Activated T-helper 17 cell treated with anti-CD3 and anti-CD28 coated beads, Interleukin-2, amount 50 U/mL, for 72 hours (primary cell): ENCODE measurements around the gene ATP1A3. TPM values are rescaled to one million over a fixed set of nuclear protein-coding genes. Genes with fewer than 3 reads are reported as not detected.
"Not testable (repeated sequence)": the region's sequence is repeated elsewhere in the genome, so short reads cannot be mapped to it uniquely, and the experiment has no call there.

ENCODE experiments used
- ATAC-seq: fragments of 150-1000 bp; cut with Tn5 transposase; replicated peaks from 2 replicates; pipeline ENCODE4 v1.10.0; 2021; ENCODE audit warnings: mild to moderate bottlenecking, moderate library complexity
- H3K27ac Mint-ChIP-seq: one replicate; pipeline ENCODE4 v1.8.0; 2022; ENCODE audit warnings: mixed read lengths
- H3K27me3 Mint-ChIP-seq: one replicate; pipeline ENCODE4 v1.8.0; 2022; ENCODE audit warnings: mixed read lengths
- H3K36me3 Mint-ChIP-seq: one replicate; pipeline ENCODE4 v1.8.0; 2022; ENCODE audit warnings: low read depth, mild to moderate bottlenecking, mixed read lengths
- H3K4me1 Mint-ChIP-seq: one replicate; pipeline ENCODE4 v1.8.0; 2022; ENCODE audit warnings: mixed read lengths
- H3K4me3 Mint-ChIP-seq: one replicate; pipeline ENCODE4 v1.8.0; 2022; ENCODE audit warnings: mild to moderate bottlenecking, mixed read lengths
- H3K9me3 Mint-ChIP-seq: one replicate; pipeline ENCODE4 v1.8.0; 2022; ENCODE audit warnings: mixed read lengths
- total RNA-seq, 2 donors: library from RNA; stranded (reverse); gene quantifications; one replicate each; pipeline ENCODE4 v1.2.3, GENCODE V29; 2022

The ATP1A3 gene
- total RNA-seq, result 1 to 10 TPM; 1.7 to 5.0 TPM

DNA sequence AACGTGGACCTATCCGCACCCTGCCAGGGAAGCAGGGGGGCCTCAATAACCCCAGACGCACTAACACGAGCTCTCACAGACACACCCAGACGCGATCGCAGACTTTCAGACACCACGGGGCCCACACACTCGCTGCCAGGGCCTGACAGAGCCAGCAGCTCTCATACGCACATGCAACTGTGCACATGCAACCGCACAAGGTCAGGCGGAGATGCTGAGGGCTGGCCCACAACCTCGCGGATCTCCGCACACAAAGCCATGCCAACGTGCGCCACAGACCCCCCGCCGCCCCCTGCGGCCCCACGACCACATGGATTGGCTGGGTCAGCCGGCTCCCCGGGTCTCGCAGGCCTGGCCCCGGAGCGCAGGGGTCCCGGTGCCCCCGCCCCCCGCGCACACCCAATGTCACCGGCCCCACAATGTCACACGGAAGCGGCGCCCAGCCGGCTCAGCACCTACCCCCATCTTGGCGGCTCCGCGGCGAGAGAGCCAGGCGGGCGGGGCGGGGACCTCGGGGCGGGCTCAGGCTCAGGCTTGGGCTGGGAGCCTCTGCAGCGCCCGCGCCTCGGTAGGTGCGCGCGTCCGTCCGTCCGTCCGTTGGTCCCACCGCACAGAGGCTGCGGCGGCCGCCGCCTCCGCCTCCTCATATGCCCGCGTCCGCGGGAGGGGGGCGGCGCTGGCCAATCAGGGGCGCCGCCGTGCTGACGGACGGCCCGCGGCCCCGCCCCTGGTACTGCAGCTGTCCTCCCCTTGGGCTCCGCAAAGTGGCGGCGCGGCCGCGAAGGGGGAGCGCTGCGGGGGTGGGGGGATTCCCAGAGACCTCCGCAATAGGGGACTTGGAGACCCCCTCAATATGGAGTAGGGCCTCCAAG lies at the start of gene ATP1A3:
Gene ATP1A3, minus strand, starts transcription at position 619 of the 872 bp plus-strand sequence. Its CDS starts 154 bp downstream, at position 465.
- peaks cover 29% of the 10 kb centered on the region for H3K4me1 Mint-ChIP-seq
- peak within 1 kb of the TSS; percentile 74 for H3K4me3 Mint-ChIP-seq
- no peaks in the 10 kb centered on the region for H3K36me3 Mint-ChIP-seq
- peak within 1 kb of the TSS; percentile 53 for H3K27ac Mint-ChIP-seq
- peak; percentile 83 for ATAC-seq
- peaks cover 36% of the 10 kb centered on the region for H3K27me3 Mint-ChIP-seq
- no peaks in the 10 kb centered on the region for H3K9me3 Mint-ChIP-seq

- Mint-ChIP-seq H3K36me3 (no peaks in the 10 kb centered on the region), H3K9me3 (no peaks in the 10 kb centered on the region), H3K27me3 (peaks cover 7% of the 10 kb centered on the region), H3K4me3 (no peak overlapping the region), H3K4me1 (no peaks in the 10 kb centered on the region), H3K27ac (no peak overlapping the region)
- ATAC-seq, result no peak
These were observed 48.6 kb upstream of the ATP1A3 start for GRCh38 chr19:42042455-42043170.

GRCh38 chr19:42040491-42040890 lies 46.5 kb upstream of the ATP1A3 start:
- H3K27me3 Mint-ChIP-seq, ATAC-seq, H3K4me3 Mint-ChIP-seq, H3K9me3 Mint-ChIP-seq, H3K36me3 Mint-ChIP-seq, H3K27ac Mint-ChIP-seq, H3K4me1 Mint-ChIP-seq: not testable (repeated sequence)

GRCh38 chr19:42040031-42040430 lies 46.0 kb upstream of the ATP1A3 start:
- H3K27ac Mint-ChIP-seq, result no peak overlapping the region
- H3K4me3 Mint-ChIP-seq, result no peak overlapping the region
- H3K27me3 Mint-ChIP-seq, result peaks cover 3% of the 10 kb centered on the region
- H3K36me3 Mint-ChIP-seq, result no peaks in the 10 kb centered on the region
- no peaks in the 10 kb centered on the region for H3K9me3 Mint-ChIP-seq
- H3K4me1 Mint-ChIP-seq, result no peaks in the 10 kb centered on the region
- no peak for ATAC-seq

DNA sequence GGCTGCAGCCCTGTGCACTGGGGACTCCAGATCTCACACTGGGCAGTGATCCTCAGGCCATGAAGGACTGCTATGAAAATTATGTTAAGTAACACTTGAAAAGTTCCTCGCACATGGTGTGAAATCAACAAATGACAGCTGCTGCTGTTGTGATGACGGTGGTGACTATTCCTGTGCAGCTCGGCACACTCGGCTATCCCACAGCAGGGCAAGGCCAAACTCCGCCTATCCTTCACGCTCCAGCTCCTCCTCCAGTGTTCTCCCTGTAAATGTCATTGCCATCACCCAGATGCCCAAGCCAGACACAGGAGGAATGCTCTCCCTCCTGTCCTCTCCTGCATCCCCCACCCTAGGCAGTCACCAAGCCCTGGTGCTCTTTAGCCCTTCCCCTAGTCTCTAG lies 44.6 kb upstream of the ATP1A3 start:
- no peak overlapping the region for H3K4me3 Mint-ChIP-seq
- H3K9me3 Mint-ChIP-seq, result no peaks in the 10 kb centered on the region
- no peak for ATAC-seq
- no peak overlapping the region for H3K27ac Mint-ChIP-seq
- H3K4me1 Mint-ChIP-seq, result peaks cover 5% of the 10 kb centered on the region
- peaks cover 8% of the 10 kb centered on the region for H3K27me3 Mint-ChIP-seq
- no peaks in the 10 kb centered on the region for H3K36me3 Mint-ChIP-seq

- Mint-ChIP-seq H3K9me3 (no peaks in the 10 kb centered on the region), H3K4me3 (no peak overlapping the region), H3K27me3 (peaks cover 11% of the 10 kb centered on the region), H3K36me3 (no peaks in the 10 kb centered on the region), H3K27ac (peak overlapping the region; percentile 33), H3K4me1 (peaks cover 5% of the 10 kb centered on the region)
- ATAC-seq, result no peak
These were observed 43.6 kb upstream of the ATP1A3 start for GRCh38 chr19:42037649-42038048.

DNA sequence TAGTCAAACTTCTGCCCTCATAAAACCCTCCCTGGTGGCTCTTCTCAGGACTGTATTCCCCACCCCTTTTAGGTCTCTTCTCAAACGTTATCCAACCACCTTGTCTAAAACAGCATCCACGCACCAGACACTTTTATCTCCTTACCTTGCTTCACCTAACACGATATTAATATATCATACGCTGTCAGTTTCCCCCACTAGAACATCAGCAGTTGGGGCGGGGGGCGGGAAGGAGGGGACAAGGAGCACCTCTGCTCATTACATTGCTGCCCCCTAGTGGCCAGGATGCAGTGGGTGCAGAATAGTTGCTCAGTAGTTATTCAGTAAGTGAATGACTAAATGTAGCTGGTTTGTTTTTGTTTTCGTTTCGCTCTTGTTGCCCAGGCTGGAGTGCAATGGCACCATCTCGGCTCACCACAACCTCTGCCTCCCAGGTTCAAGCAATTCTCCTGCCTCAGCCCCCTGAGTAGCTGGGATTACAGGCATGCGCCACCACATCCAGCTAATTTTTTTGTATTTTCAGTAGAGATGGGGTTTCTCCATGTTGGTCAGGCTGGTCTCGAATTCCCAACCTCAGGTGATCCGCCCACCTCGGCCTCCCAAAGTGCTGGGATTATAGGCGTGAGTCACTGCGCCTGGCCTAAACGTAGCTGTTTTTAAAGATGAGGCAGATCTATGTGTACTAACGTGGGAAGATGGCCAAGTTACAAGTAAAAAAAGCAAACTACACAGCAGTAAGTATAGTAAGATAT lies 40.8 kb upstream of the ATP1A3 start:
- not testable (repeated sequence) for H3K36me3 Mint-ChIP-seq, H3K9me3 Mint-ChIP-seq, H3K4me1 Mint-ChIP-seq
- Mint-ChIP-seq H3K27me3 (peaks cover 15% of the 10 kb centered on the region), H3K27ac (peak overlapping the region; percentile 75), H3K4me3 (peak overlapping the region; percentile 58)
- ATAC-seq, result peak; percentile 99

- H3K4me1 Mint-ChIP-seq, result peaks cover 5% of the 10 kb centered on the region
- no peak for ATAC-seq
- no peak overlapping the region for H3K27ac Mint-ChIP-seq
- H3K27me3 Mint-ChIP-seq, result peaks cover 19% of the 10 kb centered on the region
- no peak overlapping the region for H3K4me3 Mint-ChIP-seq
- no peaks in the 10 kb centered on the region for H3K9me3 Mint-ChIP-seq
- no peaks in the 10 kb centered on the region for H3K36me3 Mint-ChIP-seq
These were observed 39.4 kb upstream of the ATP1A3 start for GRCh38 chr19:42033413-42033812.

GRCh38 chr19:42032431-42032830 lies 38.4 kb upstream of the ATP1A3 start:
- Mint-ChIP-seq H3K4me3 (no peak overlapping the region), H3K36me3 (no peaks in the 10 kb centered on the region), H3K9me3 (no peaks in the 10 kb centered on the region), H3K27ac (no peak overlapping the region), H3K4me1 (peaks cover 5% of the 10 kb centered on the region), H3K27me3 (peaks cover 20% of the 10 kb centered on the region)
- no peak for ATAC-seq

DNA sequence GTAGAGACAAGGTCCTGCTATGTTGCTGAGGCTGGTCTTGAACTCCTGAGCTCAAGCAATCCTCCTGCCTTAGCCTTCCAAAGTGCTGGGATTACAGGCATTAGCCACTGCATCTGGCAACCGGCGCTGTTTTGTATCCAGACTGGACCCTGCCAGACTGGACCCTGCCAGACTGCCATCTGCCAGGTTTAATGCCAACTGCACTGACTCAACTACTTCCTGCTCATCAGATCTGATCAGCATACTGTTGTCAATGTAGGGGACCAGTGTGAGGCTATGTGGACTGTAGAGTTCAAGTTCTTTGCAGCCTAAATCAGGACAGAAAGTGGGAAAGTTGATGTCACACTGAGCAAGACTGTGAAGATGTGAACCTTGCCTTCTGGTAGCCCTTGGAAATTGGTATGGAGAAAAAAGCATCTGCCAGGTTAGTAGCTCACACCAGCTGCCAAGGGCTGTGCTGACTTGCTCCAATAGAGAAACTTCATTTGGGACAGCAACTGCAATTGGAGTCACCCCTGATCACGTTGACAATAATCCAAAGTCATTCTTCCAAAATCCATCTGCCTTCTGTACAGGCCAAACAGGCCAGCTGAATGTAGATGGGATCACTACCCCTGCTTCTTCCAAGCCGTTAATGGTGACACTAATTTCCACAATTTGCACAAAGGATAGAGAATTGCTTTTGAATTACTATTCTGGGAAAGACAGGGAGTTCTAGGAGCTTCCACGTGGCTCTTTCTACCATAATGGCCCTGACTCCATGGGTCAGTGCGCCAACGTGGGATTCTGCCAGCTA lies 36.8 kb upstream of the ATP1A3 start:
- peaks cover 5% of the 10 kb centered on the region for H3K4me1 Mint-ChIP-seq
- ATAC-seq, result no peak
- no peak overlapping the region for H3K4me3 Mint-ChIP-seq
- no peak overlapping the region for H3K27ac Mint-ChIP-seq
- no peaks in the 10 kb centered on the region for H3K9me3 Mint-ChIP-seq
- no peaks in the 10 kb centered on the region for H3K36me3 Mint-ChIP-seq
- H3K27me3 Mint-ChIP-seq, result peaks cover 27% of the 10 kb centered on the region

GRCh38 chr19:42028304-42029216 lies 34.5 kb upstream of the ATP1A3 start:
- Mint-ChIP-seq H3K9me3 (no peaks in the 10 kb centered on the region), H3K36me3 (no peaks in the 10 kb centered on the region), H3K4me1 (no peaks in the 10 kb centered on the region), H3K4me3 (no peak overlapping the region), H3K27me3 (peaks cover 29% of the 10 kb centered on the region), H3K27ac (no peak overlapping the region)
- no peak for ATAC-seq

GRCh38 chr19:42024622-42025111 lies 30.6 kb upstream of the ATP1A3 start:
- ATAC-seq, result no peak
- Mint-ChIP-seq H3K27me3 (peaks cover 22% of the 10 kb centered on the region), H3K4me3 (no peak overlapping the region), H3K4me1 (no peaks in the 10 kb centered on the region), H3K36me3 (no peaks in the 10 kb centered on the region), H3K27ac (no peak overlapping the region), H3K9me3 (no peaks in the 10 kb centered on the region)

DNA sequence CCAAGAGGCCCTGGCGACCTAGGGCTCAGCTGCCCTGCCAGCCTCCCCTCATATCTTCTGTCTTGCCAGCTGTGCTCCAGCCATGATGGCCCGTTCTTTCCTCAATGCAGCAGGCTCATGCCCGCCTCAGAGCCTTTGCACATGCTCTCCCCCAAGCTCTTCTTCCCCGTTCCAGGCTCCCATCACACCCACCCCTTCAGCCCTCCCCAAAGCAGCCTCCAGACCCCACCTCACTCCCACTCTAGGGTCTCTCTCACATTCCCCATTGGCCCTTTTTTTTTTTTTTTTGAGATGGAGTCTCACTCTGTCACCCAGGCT lies 29.9 kb upstream of the ATP1A3 start:
- H3K4me1 Mint-ChIP-seq, result no peaks in the 10 kb centered on the region
- no peak for ATAC-seq
- H3K36me3 Mint-ChIP-seq, result no peaks in the 10 kb centered on the region
- no peaks in the 10 kb centered on the region for H3K9me3 Mint-ChIP-seq
- H3K27me3 Mint-ChIP-seq, result peaks cover 22% of the 10 kb centered on the region
- H3K4me3 Mint-ChIP-seq, result no peak overlapping the region
- no peak overlapping the region for H3K27ac Mint-ChIP-seq
